Heart left ventricle (tissue), 13 donors: ENCODE measurements around the gene FARP1.

ENCODE experiments used
- POLR2A ChIP-seq, 2 donors: fragments of 450-650 bp; IDR thresholded peaks; one replicate each; pipeline ENCODE4 v1.6.1; 2017; ENCODE audit warnings: antibody characterized with exemption in 2 of 2, mild to moderate bottlenecking in 2 of 2, moderate library complexity in 2 of 2
- TF ChIP-seq, protein P1 (sequence below), 12 donors: fragments of 200-600 bp; sonication (generic) in 4 of 12; IDR thresholded peaks; one replicate each; pipeline versions ENCODE4 v1.5.0 to v1.8.0; 2018 to 2022; ENCODE audit warnings: antibody characterized with exemption in 12 of 12, mild to moderate bottlenecking in 5 of 12
- donor health status: ischemic (EF 13 %, LVEDD 7.1; RV severe dilation, severe dysfunction).
- donor health status: DM: no; HTN: yes; CAD: no.
- donor health status: DM: no; HTN: no; CAD: no.
- donor health status: ischemic (EF 25% LVEDD 6.9; RV normal size, moderate dysfunction).
- donor health status: ischemic (EF 25% LVEDD 5.7; RV mildly dilated, moderate dysfunction).
- donor health status: ischemic (EF 35%, LVEDD 5.7; RV mildly dilated, moderate dysfunction).
- donor health status: nonischemic (EF 11% LVEDD 7.7; RV severe dilation, severe dysfunction).
- donor health status: DM: yes; HTN: yes; CAD: no.
- donor health status: PGD.
- donor health status: ischemic (EF 29% LVEDD 5.4; RV normal size, mild dysfunction).
- donor health status: nonischemic (EF 23%, LVEDD 6.1; RV moderate dilation, normal function).

DNA sequence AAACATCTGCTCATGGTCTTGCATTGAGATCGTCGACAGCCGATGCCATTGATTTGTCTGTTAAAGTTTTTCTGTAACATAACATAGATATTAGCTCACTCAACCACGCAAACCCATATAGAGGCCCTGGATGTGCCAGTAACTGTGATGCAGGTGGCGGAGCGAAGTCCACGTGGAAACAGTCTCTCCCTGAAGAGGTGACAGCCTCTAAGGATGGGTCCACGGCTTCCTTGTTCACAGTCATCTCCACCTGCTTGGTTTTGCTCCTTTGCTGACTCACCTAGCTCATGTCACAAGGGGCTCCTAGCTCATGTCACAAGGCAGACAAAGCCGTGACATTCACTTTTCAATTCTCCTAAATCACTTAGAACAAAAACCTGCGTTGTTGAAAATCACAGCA lies 42.4 kb upstream of the FARP1 start:
- TF ChIP-seq, protein P1, sequence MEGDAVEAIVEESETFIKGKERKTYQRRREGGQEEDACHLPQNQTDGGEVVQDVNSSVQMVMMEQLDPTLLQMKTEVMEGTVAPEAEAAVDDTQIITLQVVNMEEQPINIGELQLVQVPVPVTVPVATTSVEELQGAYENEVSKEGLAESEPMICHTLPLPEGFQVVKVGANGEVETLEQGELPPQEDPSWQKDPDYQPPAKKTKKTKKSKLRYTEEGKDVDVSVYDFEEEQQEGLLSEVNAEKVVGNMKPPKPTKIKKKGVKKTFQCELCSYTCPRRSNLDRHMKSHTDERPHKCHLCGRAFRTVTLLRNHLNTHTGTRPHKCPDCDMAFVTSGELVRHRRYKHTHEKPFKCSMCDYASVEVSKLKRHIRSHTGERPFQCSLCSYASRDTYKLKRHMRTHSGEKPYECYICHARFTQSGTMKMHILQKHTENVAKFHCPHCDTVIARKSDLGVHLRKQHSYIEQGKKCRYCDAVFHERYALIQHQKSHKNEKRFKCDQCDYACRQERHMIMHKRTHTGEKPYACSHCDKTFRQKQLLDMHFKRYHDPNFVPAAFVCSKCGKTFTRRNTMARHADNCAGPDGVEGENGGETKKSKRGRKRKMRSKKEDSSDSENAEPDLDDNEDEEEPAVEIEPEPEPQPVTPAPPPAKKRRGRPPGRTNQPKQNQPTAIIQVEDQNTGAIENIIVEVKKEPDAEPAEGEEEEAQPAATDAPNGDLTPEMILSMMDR (IDR thresholded peaks at IDR 0.05): no peak
- no peak for TF ChIP-seq POLR2A (IDR thresholded peaks at IDR 0.05)
